GM19023 (cell line): Measurements from ENCODE around the gene ZNF814.
"Not testable (repeated sequence)": the region's sequence is repeated elsewhere in the genome, so short reads cannot be mapped to it uniquely, and the experiment has no call there.

Experiments used
- ATAC-seq: cut with Tn5 transposase; IDR thresholded peaks from one replicate; pipeline ENCODE4 v1.9.1; 2021; ENCODE audit warnings: mild to moderate bottlenecking, moderate library complexity; ENCODE audit not compliant: unreplicated experiment

The ZNF814 gene

GRCh38 chr19:57867868-57868492 lies 20.9 kb downstream of the ZNF814 start:
- no peak for ATAC-seq

GRCh38 chr19:57862351-57862750 lies 26.5 kb downstream of the ZNF814 start:
- not testable (repeated sequence) for ATAC-seq

- not testable (repeated sequence) for ATAC-seq
Measured at GRCh38 chr19:57854117-57854516, 34.7 kb downstream of the ZNF814 start.

GRCh38 chr19:57851812-57852603 lies 36.8 kb downstream of the ZNF814 start:
- not testable (repeated sequence) for ATAC-seq

GRCh38 chr19:57850553-57851017 lies 38.3 kb downstream of the ZNF814 start:
- ATAC-seq: no peak

- ATAC-seq: peak; percentile 94
Measured at GRCh38 chr19:57849666-57850473, 39.0 kb downstream of the ZNF814 start, which contains the start of gene ZNF587. ZNF587 (plus strand) TSS chr19:57849859; CDS start chr19:57850039, 180 bp downstream.

GRCh38 chr19:57849162-57849665 lies 39.6 kb downstream of the ZNF814 start:
- ATAC-seq: peak; percentile 6

- ATAC-seq: not testable (repeated sequence)
Measured at GRCh38 chr19:57847164-57847563, 41.7 kb downstream of the ZNF814 start.

- ATAC-seq: no peak
Measured at GRCh38 chr19:57841122-57841763, 47.6 kb downstream of the ZNF814 start.

GRCh38 chr19:57838622-57839191 lies 50.1 kb downstream of the ZNF814 start:
- ATAC-seq: not testable (repeated sequence)

GRCh38 chr19:57836991-57837390 lies 51.8 kb downstream of the ZNF814 start:
- ATAC-seq: not testable (repeated sequence)

- ATAC-seq: no peak
Measured at GRCh38 chr19:57830071-57830602, 58.7 kb downstream of the ZNF814 start, which contains the start of gene ZNF587B. ZNF587B (plus strand) TSS chr19:57830299; CDS start chr19:57830529, 230 bp downstream.

GRCh38 chr19:57829316-57829715 lies 59.5 kb downstream of the ZNF814 start:
- ATAC-seq: no peak

- ATAC-seq: no peak
Measured at GRCh38 chr19:57825511-57825910, 63.3 kb downstream of the ZNF814 start.

GRCh38 chr19:57823608-57824007 lies 65.2 kb downstream of the ZNF814 start:
- not testable (repeated sequence) for ATAC-seq

- ATAC-seq: not testable (repeated sequence)
Measured at GRCh38 chr19:57823155-57823554, 65.7 kb downstream of the ZNF814 start.

GRCh38 chr19:57821501-57821900 lies 67.3 kb downstream of the ZNF814 start:
- ATAC-seq: not testable (repeated sequence)

GRCh38 chr19:57821095-57821494 lies 67.7 kb downstream of the ZNF814 start:
- ATAC-seq: not testable (repeated sequence)

- ATAC-seq: no peak
Measured at GRCh38 chr19:57820599-57820998, 68.2 kb downstream of the ZNF814 start.
